Vagina (tissue), 2 donors: ENCODE data around the gene SLC12A5. TPM values are rescaled to one million over a fixed set of nuclear protein-coding genes. Genes with fewer than 3 reads are reported as not detected.

Experiments used
- DNase-seq, 2 donors: peaks; one replicate each; pipeline ENCODE4 v3.0.0-alpha.2; 2017; ENCODE audit errors: extremely low spot score in 2 of 2
- H3K27ac ChIP-seq: fragments of 200-600 bp; sonication (generic); one replicate; pipeline ENCODE4 v1.5.1; 2019
- H3K27me3 ChIP-seq: fragments of 200-600 bp; sonication (generic); one replicate; pipeline ENCODE4 v1.5.1; 2019
- H3K36me3 ChIP-seq, 2 donors: fragments of 200-600 bp; sonication (generic); one replicate each; pipeline ENCODE4 v1.5.1; 2017 to 2019
- H3K4me1 ChIP-seq: fragments of 200-600 bp; sonication (generic); one replicate; pipeline ENCODE4 v1.5.1; 2019
- H3K4me3 ChIP-seq, 2 donors: fragments of 200-600 bp; sonication (generic); 1 replicate in 1 of 2; 2 replicates in 1 of 2; pipeline ENCODE4 v1.5.1; 2016 to 2019
- H3K9me3 ChIP-seq: fragments of 200-600 bp; sonication (generic); one replicate; pipeline ENCODE4 v1.5.1; 2019
- POLR2A ChIP-seq, 2 donors: fragments of 450-650 bp; IDR thresholded peaks; one replicate each; pipeline ENCODE4 v1.6.1; 2017; ENCODE audit warnings: antibody characterized with exemption in 2 of 2, mild to moderate bottlenecking in 2 of 2, moderate library complexity in 2 of 2
- POLR2AphosphoS5 ChIP-seq, 2 donors: sonication (generic); formaldehyde crosslinking; IDR thresholded peaks; one replicate each; pipeline ENCODE4 v1.9.0; 2017; ENCODE audit warnings: antibody characterized with exemption in 2 of 2, mild to moderate bottlenecking in 2 of 2, low read depth in 1 of 2; ENCODE audit not compliant: insufficient read depth in 1 of 2
- intact Hi-C: fragments of 100-400 bp; cut with DNase I; formaldehyde crosslinking; loops from one replicate; pipeline ENCODE4 v1.15.1; 2023
- total RNA-seq: library from RNA; depleted of rRNA; stranded (reverse); fragments of >200 nt; gene quantifications from one replicate; pipeline ENCODE4 v1.2.3, GENCODE V29; 2016
- TF ChIP-seq, protein P1 (sequence below), 3 experiments: fragments of 450-650 bp in 2 of 3; fragments of 200-600 bp in 1 of 3; sonication (generic) in 1 of 3; IDR thresholded peaks; one replicate each; pipeline ENCODE4 v1.5.1; 2017 to 2019; ENCODE audit warnings: antibody characterized with exemption in 3 of 3, mild to moderate bottlenecking in 2 of 3, moderate library complexity in 2 of 3

SLC12A5 gene
- total RNA-seq, 1 donor from 2014 or later: not detected

DNA sequence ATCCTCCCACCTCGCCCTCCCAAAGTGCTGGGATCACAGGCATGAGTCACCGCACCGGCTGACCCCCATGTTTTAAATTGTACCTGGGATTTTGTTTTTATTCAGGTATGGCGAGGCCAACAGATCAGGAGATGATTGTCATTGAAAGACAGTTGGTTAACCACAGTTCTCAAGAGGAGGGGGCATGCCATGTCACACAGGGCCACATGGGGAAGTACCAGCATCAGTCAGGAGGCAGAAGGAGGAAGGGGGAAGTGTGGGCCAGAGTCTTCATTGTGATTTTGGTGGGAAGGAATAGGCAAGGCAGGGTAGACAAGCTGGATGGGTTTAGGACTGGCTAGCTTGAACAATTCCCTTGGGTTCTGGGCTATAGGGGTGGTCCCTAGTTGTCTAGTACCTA is 30.3 kb upstream of the SLC12A5 start:
- intact Hi-C loops: no loop called here
- no peak for TF ChIP-seq POLR2AphosphoS5 (IDR thresholded peaks at IDR 0.05; ENCODE audit: insufficient read depth in 1 of 2, low read depth in 1 of 2)
- TF ChIP-seq, protein P1, sequence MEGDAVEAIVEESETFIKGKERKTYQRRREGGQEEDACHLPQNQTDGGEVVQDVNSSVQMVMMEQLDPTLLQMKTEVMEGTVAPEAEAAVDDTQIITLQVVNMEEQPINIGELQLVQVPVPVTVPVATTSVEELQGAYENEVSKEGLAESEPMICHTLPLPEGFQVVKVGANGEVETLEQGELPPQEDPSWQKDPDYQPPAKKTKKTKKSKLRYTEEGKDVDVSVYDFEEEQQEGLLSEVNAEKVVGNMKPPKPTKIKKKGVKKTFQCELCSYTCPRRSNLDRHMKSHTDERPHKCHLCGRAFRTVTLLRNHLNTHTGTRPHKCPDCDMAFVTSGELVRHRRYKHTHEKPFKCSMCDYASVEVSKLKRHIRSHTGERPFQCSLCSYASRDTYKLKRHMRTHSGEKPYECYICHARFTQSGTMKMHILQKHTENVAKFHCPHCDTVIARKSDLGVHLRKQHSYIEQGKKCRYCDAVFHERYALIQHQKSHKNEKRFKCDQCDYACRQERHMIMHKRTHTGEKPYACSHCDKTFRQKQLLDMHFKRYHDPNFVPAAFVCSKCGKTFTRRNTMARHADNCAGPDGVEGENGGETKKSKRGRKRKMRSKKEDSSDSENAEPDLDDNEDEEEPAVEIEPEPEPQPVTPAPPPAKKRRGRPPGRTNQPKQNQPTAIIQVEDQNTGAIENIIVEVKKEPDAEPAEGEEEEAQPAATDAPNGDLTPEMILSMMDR (IDR thresholded peaks at IDR 0.05): no peak
- no peak for TF ChIP-seq POLR2A (IDR thresholded peaks at IDR 0.05)
- H3K27me3 ChIP-seq: no peaks in the 10 kb centered on the region
- H3K9me3 ChIP-seq: no peaks in the 10 kb centered on the region
- no peak overlapping the region for H3K4me3 ChIP-seq
- no peak overlapping the region for H3K27ac ChIP-seq
- H3K36me3 ChIP-seq: no peaks in the 10 kb centered on the region
- H3K4me1 ChIP-seq: no peaks in the 10 kb centered on the region
- no peak for DNase-seq

GRCh38 chr20:45999557-46000261 is 29.3 kb upstream of the SLC12A5 start:
- no peaks in the 10 kb centered on the region for H3K27me3 ChIP-seq
- TF ChIP-seq POLR2AphosphoS5 (IDR thresholded peaks at IDR 0.05; ENCODE audit: insufficient read depth in 1 of 2, low read depth in 1 of 2) (no peak), POLR2A (IDR thresholded peaks at IDR 0.05) (no peak)
- TF ChIP-seq, protein P1 (IDR thresholded peaks at IDR 0.05): no peak
- intact Hi-C loops: no loop called here
- DNase-seq: no peak
- H3K4me3 ChIP-seq: no peak overlapping the region
- no peaks in the 10 kb centered on the region for H3K36me3 ChIP-seq
- no peak overlapping the region for H3K27ac ChIP-seq
- no peaks in the 10 kb centered on the region for H3K9me3 ChIP-seq
- no peaks in the 10 kb centered on the region for H3K4me1 ChIP-seq

DNA sequence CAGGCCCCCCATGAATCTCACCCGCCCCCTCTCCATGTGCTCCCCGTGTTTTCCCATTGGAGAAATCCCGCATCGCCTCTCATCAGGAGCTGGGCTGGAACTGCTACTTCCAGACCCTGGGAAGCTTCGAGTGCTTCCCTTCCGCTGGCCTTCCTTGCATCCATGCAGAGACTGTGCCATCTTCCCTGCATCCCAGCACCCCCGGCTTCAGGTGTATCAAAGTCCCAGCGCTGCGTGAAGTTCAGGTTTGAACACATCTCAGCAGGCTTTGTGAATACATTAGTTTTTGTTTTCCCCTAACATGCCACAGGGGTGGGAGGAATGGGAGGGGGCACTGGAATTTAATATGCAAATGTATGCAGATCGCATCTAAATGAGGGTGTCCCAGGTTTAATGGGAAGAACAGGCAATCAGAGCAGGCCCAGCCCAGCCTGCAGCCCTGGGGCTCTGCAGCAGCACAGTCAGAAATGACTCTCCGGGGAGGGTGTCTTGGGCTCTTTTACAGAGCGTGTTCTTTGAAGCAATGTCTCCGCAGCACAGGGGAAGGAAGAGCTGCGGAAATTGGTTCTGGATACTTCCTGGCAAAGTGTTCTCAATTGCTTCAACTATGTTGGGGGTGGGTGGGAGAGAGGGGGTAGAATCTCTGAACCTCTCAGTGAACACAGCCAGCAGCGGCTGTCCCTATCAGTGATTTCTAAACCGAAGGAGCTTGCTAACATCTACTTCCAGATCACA is 28.6 kb upstream of the SLC12A5 start:
- H3K9me3 ChIP-seq: no peaks in the 10 kb centered on the region
- no peak for DNase-seq
- intact Hi-C loops: no loop called here
- H3K4me3 ChIP-seq: no peak overlapping the region
- no peak overlapping the region for H3K27ac ChIP-seq
- no peaks in the 10 kb centered on the region for H3K4me1 ChIP-seq
- H3K36me3 ChIP-seq: no peaks in the 10 kb centered on the region
- TF ChIP-seq, protein P1 (IDR thresholded peaks at IDR 0.05): no peak
- TF ChIP-seq POLR2AphosphoS5 (IDR thresholded peaks at IDR 0.05; ENCODE audit: insufficient read depth in 1 of 2, low read depth in 1 of 2) (no peak), POLR2A (IDR thresholded peaks at IDR 0.05) (no peak)
- no peaks in the 10 kb centered on the region for H3K27me3 ChIP-seq

DNA sequence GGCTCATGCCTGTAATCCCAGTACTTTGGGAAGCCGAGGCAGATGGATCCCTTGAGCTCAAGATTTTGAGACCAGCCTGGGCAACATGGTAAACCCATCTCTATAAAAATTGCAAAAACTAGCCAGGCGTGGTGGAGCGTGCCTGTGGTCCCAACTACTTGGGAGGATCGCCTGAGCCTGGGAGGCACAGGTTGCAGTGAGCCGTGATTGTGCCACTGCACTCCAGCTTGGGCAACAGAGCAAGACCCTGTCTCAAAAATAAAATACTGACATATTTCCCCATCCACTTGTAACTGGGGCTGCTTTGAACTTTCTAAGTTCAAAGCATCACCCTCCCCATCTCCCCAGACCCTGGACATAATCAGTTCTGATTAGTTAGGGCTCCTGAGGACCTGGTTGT is 27.5 kb upstream of the SLC12A5 start:
- DNase-seq: no peak
- Histone ChIP-seq H3K4me1 (no peaks in the 10 kb centered on the region), H3K4me3 (no peak overlapping the region), H3K27me3 (no peaks in the 10 kb centered on the region), H3K27ac (no peak overlapping the region), H3K36me3 (no peaks in the 10 kb centered on the region), H3K9me3 (no peaks in the 10 kb centered on the region)
- TF ChIP-seq POLR2AphosphoS5 (IDR thresholded peaks at IDR 0.05; ENCODE audit: insufficient read depth in 1 of 2, low read depth in 1 of 2) (no peak), POLR2A (IDR thresholded peaks at IDR 0.05) (no peak)
- TF ChIP-seq, protein P1 (IDR thresholded peaks at IDR 0.05): no peak
- intact Hi-C loops: no loop called here

GRCh38 chr20:46002008-46002407 is 27.0 kb upstream of the SLC12A5 start:
- Histone ChIP-seq H3K27me3 (no peaks in the 10 kb centered on the region), H3K36me3 (no peaks in the 10 kb centered on the region), H3K9me3 (no peaks in the 10 kb centered on the region), H3K27ac (no peak overlapping the region), H3K4me3 (no peak overlapping the region), H3K4me1 (no peaks in the 10 kb centered on the region)
- DNase-seq: no peak
- intact Hi-C loops: no loop called here
- TF ChIP-seq, protein P1 (IDR thresholded peaks at IDR 0.05): no peak
- no peak for TF ChIP-seq POLR2AphosphoS5 (IDR thresholded peaks at IDR 0.05; ENCODE audit: insufficient read depth in 1 of 2, low read depth in 1 of 2)
- no peak for TF ChIP-seq POLR2A (IDR thresholded peaks at IDR 0.05)
